Measurements from ENCODE around the gene SEPTIN14.
"Not testable (repeated sequence)": the region's sequence is repeated elsewhere in the genome, so short reads cannot be mapped to it uniquely, and the experiment has no call there.

Gene SEPTIN14

DNA sequence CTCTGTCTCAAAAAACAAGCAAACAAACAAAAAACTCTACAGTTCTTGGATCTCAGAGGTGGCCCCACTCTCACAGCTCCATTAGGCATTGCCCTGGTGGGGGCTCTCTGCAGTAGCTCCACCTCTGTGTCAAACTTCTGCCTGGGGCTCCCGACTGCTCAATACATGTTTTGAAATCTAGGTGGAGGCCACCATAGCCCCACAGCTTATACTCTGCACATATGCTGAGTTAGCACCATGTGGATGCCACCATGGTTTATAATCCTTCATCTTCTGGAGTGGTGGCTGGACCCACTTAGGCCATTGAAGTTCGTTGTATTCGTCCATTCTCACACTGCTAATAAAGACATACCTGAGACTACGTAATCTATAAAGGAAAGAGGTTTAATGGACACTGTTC, 78.4 kb downstream of the SEPTIN14 start:
- no peak for DNase-seq (ENCODE audit: low read depth)

DNA sequence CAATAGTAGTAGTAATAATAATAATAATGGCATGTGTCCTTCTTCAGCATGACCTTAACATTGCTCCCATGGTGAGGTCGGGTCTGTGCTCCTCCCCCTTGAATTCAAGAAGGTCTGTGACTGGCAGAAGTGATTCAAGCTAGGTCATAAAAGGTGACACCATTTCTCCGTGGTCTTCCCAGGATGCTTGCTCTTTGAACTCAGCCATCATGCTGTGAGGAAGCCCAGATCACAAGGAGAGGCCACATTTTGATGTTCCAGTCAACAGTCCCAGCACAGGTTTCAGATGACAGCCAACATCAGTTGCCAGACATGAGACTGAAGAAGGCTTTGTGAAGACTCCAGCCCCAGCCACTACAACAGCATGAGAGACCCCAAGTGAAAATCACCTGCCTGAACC, 83.9 kb downstream of the SEPTIN14 start:
- DNase-seq (ENCODE audit: low read depth), result no peak

DNA sequence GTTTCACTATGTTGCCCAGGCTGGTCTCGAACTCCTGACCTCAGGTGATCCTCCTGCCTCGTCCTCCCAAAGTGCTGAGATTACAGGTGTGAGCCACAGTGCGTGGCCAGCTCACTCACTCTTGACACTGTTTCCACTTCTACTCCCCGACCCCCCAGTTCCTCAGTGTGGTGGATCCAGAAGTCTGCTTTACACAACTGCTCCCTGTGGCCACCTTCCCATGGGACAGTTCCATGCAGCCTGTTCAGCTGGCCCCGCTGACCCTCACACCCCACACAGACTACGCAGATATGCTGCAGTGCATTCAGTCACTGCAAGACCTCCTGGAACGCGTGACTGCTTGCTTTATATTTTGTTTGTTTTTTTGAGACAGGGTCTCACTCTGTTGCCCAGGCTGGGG, 86.4 kb downstream of the SEPTIN14 start:
- DNase-seq (ENCODE audit: low read depth), result no peak

DNA sequence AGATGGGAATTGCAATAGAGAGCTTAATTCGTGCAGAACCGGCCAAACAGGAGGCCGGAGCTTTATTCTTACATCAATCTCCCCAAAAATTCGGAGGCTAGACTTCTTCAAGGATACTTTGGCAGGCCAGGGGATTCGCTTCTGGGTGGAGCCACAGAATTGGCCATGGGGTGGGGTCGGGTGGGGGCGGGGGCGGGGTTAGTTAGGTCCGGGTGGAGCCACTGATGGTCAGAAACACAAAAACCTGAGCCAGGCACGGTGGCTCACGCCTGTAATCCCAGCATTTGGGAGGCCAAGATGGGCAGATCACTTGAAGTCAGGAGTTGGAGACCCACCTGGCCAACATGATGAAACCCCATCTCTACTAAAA, 87.5 kb downstream of the SEPTIN14 start:
- DNase-seq (ENCODE audit: low read depth), result no peak

DNA sequence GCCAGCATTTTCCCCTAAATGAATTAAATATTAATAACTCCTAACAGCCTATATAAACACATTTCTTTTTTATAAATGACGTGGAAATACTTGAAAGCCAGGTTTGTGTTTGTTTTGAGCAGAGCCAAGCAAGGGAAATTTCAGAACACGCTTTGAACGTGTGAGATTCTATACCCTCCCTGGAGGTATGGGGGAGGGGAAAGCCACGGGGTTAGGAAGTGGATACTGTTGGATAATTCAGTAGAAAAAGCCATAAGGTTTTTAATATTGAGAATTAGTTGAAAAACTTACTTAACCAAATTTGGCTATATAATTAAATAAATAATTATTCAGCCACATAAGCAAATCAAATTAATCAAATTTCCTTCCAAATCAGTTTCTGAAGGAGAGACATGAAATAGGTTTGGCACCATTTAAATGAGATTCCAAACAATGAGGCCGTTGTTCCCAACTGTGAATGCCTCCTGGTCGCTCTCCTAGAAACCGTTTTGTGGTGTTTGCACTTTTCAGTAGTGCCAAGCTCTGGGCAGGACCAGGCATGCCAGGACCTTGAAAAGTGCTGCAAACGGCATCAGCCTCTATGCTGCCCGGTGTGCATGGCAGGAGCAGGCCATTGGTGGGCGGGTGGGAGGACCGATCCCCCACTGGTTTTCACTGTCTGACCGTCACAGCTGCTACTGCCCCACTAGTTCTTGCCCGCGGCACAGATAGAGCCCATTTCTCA, 88.1 kb downstream of the SEPTIN14 start:
- no peak for DNase-seq (ENCODE audit: low read depth)

DNA sequence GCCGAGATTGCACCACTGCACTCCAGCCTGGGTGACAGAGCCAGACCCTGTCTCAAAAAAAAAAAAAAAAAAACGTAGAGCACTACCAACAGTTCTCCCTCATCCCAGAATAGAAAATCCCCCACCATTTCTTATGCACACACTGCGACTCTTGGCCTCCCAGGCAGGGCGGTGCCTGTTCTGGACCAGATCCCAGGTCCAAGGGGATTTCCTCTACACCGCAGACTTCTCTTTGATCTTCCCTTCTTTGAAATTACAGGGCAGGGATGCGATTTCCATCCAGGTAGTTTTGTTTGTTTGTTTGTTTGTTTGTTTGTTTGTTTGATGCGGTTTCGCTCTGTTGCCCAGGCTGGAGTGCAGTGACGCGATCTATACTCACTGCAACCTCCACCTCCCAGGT, 91.8 kb downstream of the SEPTIN14 start:
- no peak for DNase-seq (ENCODE audit: low read depth)

DNA sequence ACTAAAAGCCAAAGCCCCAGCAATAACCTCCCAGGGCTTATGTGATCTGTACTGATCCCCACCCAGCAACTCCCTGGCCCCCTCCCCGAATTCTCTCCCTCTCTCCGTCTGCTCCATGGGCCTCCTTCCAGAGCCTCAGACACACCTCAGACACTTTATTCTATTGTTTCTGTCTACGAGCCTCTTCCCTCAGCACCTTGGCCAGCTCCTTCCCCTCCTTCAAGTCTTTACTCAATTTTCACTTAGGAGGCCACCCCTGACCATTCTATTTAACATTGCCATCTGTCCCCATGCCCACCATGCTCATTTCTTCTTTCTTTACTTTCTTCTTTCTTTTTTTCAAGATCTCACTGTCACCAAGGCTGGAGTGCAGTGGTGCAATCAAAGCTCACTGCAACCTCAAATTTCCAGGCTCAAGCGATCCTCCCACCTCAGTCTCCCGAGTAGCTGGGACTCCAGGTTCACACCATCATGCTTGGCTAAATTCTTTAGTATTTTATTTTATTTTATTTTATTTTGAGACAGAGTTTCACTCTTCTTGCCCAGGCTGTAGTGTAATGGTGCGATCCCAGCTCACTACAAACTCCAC, 109.2 kb downstream of the SEPTIN14 start:
- not testable (repeated sequence) for DNase-seq (ENCODE audit: low read depth)

DNA sequence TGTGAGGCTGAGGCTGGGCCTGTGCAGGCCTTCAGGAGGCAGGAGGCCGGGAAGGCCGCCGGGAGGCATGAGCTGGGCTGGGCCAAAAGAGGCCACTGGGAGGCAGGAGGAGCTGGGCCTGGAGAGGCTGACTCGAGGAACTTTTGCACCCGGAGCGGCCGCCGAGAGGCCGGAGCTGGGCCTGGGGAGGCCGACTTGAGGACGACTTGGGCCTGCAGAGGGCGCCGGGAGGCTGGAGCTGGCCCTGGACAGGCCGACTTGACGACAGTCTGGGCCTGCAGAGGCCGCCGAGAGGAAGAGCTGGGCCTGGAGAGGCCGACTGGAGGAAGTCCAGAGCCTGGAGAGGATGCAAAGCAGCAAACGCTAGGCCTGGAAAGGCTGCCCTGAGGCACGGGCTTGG, 117.8 kb downstream of the SEPTIN14 start:
- DNase-seq (ENCODE audit: low read depth), result not testable (repeated sequence)

All from stromal cell of bone marrow (primary cell).